Neutrophil (primary cell): ENCODE data around the gene ABLIM2.

Experiments
- H3K27ac ChIP-seq: fragments of 200-600 bp; sonication (generic); 2 replicates; pipeline ENCODE4 v1.5.1; 2016; ENCODE audit warnings: mild to moderate bottlenecking, moderate library complexity
- H3K27me3 ChIP-seq: fragments of 200-600 bp; sonication (generic); 2 replicates; pipeline ENCODE4 v1.6.0; 2016; ENCODE audit warnings: mild to moderate bottlenecking
- H3K36me3 ChIP-seq: fragments of 200-600 bp; sonication (generic); 2 replicates; pipeline ENCODE4 v1.5.1; 2017
- H3K4me1 ChIP-seq, 2 experiments: fragments of 200-600 bp in 1 of 2; sonication (generic) in 1 of 2; 1 replicate in 1 of 2; 2 replicates in 1 of 2; pipeline versions ENCODE4 v1.5.1 to v1.6.1; 2013 to 2016; ENCODE audit warnings: low read depth in 1 of 2, low read length in 1 of 2, mild to moderate bottlenecking in 1 of 2, moderate library complexity in 1 of 2; ENCODE audit not compliant: control insufficient read depth in 1 of 2, insufficient read depth in 1 of 2
- H3K4me3 ChIP-seq, 2 experiments: fragments of 200-600 bp in 1 of 2; sonication (generic) in 1 of 2; 1 replicate in 1 of 2; 2 replicates in 1 of 2; pipeline ENCODE4 v1.5.1; 2013 to 2016; ENCODE audit warnings: low read depth in 1 of 2, low read length in 1 of 2, mild to moderate bottlenecking in 1 of 2, moderate library complexity in 1 of 2
- H3K9me3 ChIP-seq: fragments of 200-600 bp; sonication (generic); 2 replicates; pipeline ENCODE4 v1.5.1; 2016
- TF ChIP-seq, protein P1 (sequence below): fragments of 200-600 bp; sonication (generic); IDR thresholded peaks from 2 replicates; pipeline ENCODE4 v1.5.1; 2016; ENCODE audit warnings: antibody characterized with exemption

The ABLIM2 gene

GRCh38 chr4:8073206-8073863, 85.3 kb downstream of the ABLIM2 start:
- Histone ChIP-seq H3K4me1 (no peaks in the 10 kb centered on the region), H3K36me3 (no peaks in the 10 kb centered on the region), H3K27ac (no peak overlapping the region), H3K27me3 (peaks cover 52% of the 10 kb centered on the region), H3K4me3 (no peak overlapping the region), H3K9me3 (no peaks in the 10 kb centered on the region)
- TF ChIP-seq, protein P1, sequence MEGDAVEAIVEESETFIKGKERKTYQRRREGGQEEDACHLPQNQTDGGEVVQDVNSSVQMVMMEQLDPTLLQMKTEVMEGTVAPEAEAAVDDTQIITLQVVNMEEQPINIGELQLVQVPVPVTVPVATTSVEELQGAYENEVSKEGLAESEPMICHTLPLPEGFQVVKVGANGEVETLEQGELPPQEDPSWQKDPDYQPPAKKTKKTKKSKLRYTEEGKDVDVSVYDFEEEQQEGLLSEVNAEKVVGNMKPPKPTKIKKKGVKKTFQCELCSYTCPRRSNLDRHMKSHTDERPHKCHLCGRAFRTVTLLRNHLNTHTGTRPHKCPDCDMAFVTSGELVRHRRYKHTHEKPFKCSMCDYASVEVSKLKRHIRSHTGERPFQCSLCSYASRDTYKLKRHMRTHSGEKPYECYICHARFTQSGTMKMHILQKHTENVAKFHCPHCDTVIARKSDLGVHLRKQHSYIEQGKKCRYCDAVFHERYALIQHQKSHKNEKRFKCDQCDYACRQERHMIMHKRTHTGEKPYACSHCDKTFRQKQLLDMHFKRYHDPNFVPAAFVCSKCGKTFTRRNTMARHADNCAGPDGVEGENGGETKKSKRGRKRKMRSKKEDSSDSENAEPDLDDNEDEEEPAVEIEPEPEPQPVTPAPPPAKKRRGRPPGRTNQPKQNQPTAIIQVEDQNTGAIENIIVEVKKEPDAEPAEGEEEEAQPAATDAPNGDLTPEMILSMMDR, result no peak

GRCh38 chr4:8072235-8072968, 86.2 kb downstream of the ABLIM2 start:
- H3K4me1 ChIP-seq, result no peaks in the 10 kb centered on the region
- no peak overlapping the region for H3K27ac ChIP-seq
- H3K27me3 ChIP-seq, result peaks cover 48% of the 10 kb centered on the region
- TF ChIP-seq, protein P1, result no peak
- H3K9me3 ChIP-seq, result no peaks in the 10 kb centered on the region
- H3K36me3 ChIP-seq, result no peaks in the 10 kb centered on the region
- no peak overlapping the region for H3K4me3 ChIP-seq

DNA sequence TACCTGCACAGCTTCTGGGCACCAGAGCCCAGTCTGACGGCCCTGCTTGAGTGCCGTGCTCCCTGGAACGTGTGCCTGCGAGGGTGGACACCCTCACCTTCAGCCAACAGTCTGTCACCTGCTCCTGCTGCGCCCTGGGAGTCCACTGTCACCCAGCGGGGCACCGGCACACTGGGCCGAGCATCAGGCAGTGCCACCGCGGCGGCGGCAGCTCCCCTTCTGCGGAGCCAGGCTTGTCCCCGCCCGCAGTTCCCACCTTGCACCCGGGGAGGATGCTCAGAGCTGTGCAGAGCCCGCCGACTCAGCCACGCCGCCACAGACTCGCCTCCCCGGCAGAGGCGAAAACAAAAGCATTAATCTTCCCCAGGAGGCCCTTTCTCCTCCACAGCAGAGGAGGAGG, 86.8 kb downstream of the ABLIM2 start:
- H3K27me3 ChIP-seq, result peaks cover 48% of the 10 kb centered on the region
- H3K36me3 ChIP-seq, result no peaks in the 10 kb centered on the region
- TF ChIP-seq, protein P1, result no peak
- no peak overlapping the region for H3K27ac ChIP-seq
- no peaks in the 10 kb centered on the region for H3K9me3 ChIP-seq
- no peak overlapping the region for H3K4me3 ChIP-seq
- no peaks in the 10 kb centered on the region for H3K4me1 ChIP-seq

GRCh38 chr4:8070736-8071718, 87.6 kb downstream of the ABLIM2 start:
- no peak overlapping the region for H3K27ac ChIP-seq
- TF ChIP-seq, protein P1, result no peak
- peaks cover 48% of the 10 kb centered on the region for H3K27me3 ChIP-seq
- H3K4me1 ChIP-seq, result no peaks in the 10 kb centered on the region
- no peak overlapping the region for H3K4me3 ChIP-seq
- no peaks in the 10 kb centered on the region for H3K36me3 ChIP-seq
- H3K9me3 ChIP-seq, result no peaks in the 10 kb centered on the region

- H3K27ac ChIP-seq, result no peak overlapping the region
- H3K27me3 ChIP-seq, result peaks cover 46% of the 10 kb centered on the region
- no peaks in the 10 kb centered on the region for H3K36me3 ChIP-seq
- no peaks in the 10 kb centered on the region for H3K4me1 ChIP-seq
- TF ChIP-seq, protein P1, result no peak
- H3K4me3 ChIP-seq, result no peak overlapping the region
- H3K9me3 ChIP-seq, result peaks cover 5% of the 10 kb centered on the region
Measured at GRCh38 chr4:8069102-8069752, 89.4 kb downstream of the ABLIM2 start.
